ENCODE results near the gene PDZK1IP1.

DNA sequence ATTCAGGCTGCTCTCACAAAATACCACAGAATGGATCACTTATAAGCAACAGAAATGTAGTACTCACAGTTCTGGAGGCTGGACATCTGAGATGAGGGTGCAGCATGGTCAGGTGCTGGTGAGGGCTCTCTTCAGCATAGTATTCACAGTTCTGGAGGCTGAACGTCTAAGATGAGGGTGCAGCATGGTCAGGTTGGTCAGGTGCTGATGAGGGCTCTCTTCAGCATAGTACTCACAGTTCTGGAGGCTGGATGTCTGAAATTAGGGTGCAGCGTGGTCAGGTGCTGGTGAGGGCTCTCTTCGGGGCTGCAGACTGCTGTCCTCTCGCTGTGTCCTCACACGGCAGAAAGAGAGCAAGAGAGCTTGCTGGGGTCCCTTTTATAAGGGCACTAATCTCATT lies 17.1 kb downstream of the PDZK1IP1 start:
- no peak for TF ChIP-seq CTCF (IDR thresholded peaks at IDR 0.05 in 2 of 3, conservative IDR thresholded peaks at IDR 0.05 in 1 of 3; ENCODE audit: borderline replicate concordance in 1 of 3, insufficient read depth in 1 of 3, low read depth in 2 of 3, low read length in 2 of 3)
- no peak for TF ChIP-seq POLR2A (IDR thresholded peaks at IDR 0.05; ENCODE audit: borderline replicate concordance, extremely low read depth, insufficient read depth, insufficient read length)
- no peak for TF ChIP-seq POLR2AphosphoS5 (IDR thresholded peaks at IDR 0.05; ENCODE audit: low read depth, low read length)
- TF ChIP-seq TCF7L2 (IDR thresholded peaks at IDR 0.05; ENCODE audit: borderline replicate concordance, extremely low read depth, insufficient read depth, insufficient read length) = no peak
- TF ChIP-seq, protein P1, sequence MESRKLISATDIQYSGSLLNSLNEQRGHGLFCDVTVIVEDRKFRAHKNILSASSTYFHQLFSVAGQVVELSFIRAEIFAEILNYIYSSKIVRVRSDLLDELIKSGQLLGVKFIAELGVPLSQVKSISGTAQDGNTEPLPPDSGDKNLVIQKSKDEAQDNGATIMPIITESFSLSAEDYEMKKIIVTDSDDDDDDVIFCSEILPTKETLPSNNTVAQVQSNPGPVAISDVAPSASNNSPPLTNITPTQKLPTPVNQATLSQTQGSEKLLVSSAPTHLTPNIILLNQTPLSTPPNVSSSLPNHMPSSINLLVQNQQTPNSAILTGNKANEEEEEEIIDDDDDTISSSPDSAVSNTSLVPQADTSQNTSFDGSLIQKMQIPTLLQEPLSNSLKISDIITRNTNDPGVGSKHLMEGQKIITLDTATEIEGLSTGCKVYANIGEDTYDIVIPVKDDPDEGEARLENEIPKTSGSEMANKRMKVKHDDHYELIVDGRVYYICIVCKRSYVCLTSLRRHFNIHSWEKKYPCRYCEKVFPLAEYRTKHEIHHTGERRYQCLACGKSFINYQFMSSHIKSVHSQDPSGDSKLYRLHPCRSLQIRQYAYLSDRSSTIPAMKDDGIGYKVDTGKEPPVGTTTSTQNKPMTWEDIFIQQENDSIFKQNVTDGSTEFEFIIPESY (IDR thresholded peaks at IDR 0.05; ENCODE audit: extremely low read depth, insufficient replicate concordance, low read length) = no peak
- no peak for TF ChIP-seq ZNF274 (IDR thresholded peaks at IDR 0.05; ENCODE audit: low read depth, low read length)
- TF ChIP-seq EZH2phosphoT487 (IDR thresholded peaks at IDR 0.05; ENCODE audit: borderline replicate concordance) = no peak
- TF ChIP-seq EGR1 (IDR thresholded peaks at IDR 0.05; ENCODE audit: low read depth) = no peak
- no peak for TF ChIP-seq CBX3 (IDR thresholded peaks at IDR 0.05; ENCODE audit: low read depth)
- TF ChIP-seq SRF (IDR thresholded peaks at IDR 0.05; ENCODE audit: low read depth) = no peak
- TF ChIP-seq REST (IDR thresholded peaks at IDR 0.05; ENCODE audit: low read depth) = no peak
- TF ChIP-seq CEBPB (IDR thresholded peaks at IDR 0.05; ENCODE audit: low read depth) = no peak
- no peak for TF ChIP-seq EZH2 (IDR thresholded peaks at IDR 0.05)

All from HCT116 (cell line).